ENCODE data around the gene C1orf159. TPM values are rescaled to one million over a fixed set of nuclear protein-coding genes. Genes with fewer than 3 reads are reported as not detected.

Gene C1orf159
- total and polyA plus RNA-seq, 9 of the 15 experiments (the other 6 are each of a cell fraction or from before 2014, with no cell fraction given) = 0.28 to 54.9 (median 10.6) TPM

DNA sequence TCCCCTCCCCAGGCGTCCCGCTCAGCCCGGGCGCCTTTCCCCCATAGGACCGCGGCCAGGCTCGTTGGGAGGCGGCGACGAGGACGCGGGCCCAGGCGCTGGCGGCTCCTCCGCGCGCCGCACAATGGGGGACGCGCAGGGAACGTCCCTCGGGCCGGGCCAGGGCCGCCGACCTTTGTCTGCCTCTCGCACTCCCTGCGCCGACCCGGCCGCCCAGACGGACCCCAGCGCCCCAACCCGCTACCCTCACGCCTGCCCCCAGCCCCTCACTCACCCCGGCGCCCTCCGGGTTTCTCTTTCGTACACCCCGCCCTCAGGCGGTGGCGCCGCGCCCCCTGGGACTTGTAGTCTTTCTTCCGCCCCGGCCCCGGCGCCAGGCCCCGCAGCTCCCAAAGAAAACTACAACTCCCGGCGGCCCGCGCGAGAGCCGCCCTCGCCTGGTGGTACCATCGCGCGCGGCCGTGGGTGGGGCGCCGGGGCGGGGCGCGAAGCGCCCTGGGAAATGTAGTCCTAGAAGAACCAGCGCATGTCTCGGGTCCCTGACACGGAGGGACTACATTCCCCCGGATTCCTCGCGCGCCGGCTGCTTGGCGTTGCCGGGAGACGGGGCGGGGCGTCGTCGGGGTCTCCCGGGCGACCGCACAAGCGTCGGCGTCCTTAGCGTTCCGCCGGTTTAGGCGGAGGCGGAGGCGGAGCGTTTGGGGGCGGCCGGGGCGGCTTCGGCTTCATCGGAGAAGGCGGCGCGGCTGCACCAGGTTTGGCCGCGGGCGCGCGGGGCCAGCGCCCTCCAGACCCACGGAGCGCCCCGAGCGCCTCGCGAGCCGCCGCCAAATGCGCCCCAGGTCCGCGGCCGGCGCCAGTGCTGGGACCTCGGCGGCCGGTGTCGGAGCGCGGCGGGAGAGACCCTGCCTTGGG lies at the start of gene C1orf159 (continued):
- TF ChIP-seq, protein P1, sequence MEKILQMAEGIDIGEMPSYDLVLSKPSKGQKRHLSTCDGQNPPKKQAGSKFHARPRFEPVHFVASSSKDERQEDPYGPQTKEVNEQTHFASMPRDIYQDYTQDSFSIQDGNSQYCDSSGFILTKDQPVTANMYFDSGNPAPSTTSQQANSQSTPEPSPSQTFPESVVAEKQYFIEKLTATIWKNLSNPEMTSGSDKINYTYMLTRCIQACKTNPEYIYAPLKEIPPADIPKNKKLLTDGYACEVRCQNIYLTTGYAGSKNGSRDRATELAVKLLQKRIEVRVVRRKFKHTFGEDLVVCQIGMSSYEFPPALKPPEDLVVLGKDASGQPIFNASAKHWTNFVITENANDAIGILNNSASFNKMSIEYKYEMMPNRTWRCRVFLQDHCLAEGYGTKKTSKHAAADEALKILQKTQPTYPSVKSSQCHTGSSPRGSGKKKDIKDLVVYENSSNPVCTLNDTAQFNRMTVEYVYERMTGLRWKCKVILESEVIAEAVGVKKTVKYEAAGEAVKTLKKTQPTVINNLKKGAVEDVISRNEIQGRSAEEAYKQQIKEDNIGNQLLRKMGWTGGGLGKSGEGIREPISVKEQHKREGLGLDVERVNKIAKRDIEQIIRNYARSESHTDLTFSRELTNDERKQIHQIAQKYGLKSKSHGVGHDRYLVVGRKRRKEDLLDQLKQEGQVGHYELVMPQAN (IDR thresholded peaks at IDR 0.05; ENCODE audit: borderline replicate concordance) = peak; percentile 68; the same call in 1 of the 2 replicates
- TF ChIP-seq ZNF764 (CRISPR knock-in tag; IDR thresholded peaks at IDR 0.05; ENCODE audit: low read depth) (no peak), SRF (CRISPR knock-in tag; IDR thresholded peaks at IDR 0.05) (no peak; a peak in 1 of 4 replicates), RBM34 (IDR thresholded peaks at IDR 0.05; ENCODE audit: borderline replicate concordance, insufficient read depth, low read length) (no peak), PHTF2 (CRISPR knock-in tag; IDR thresholded peaks at IDR 0.05) (no peak), PURB (CRISPR knock-in tag; IDR thresholded peaks at IDR 0.05; ENCODE audit: low read depth) (no peak), RAD51 (IDR thresholded peaks at IDR 0.05; ENCODE audit: borderline replicate concordance, low read depth) (no peak), WHSC1 (IDR thresholded peaks at IDR 0.05; ENCODE audit: low read length) (no peak), L3MBTL2 (IDR thresholded peaks at IDR 0.05) (peak; percentile 81), STAT5A (IDR thresholded peaks at IDR 0.05; ENCODE audit: borderline replicate concordance, low read length) (no peak; the same call in 1 of the 2 replicates), NFYB (IDR thresholded peaks at IDR 0.05; ENCODE audit: extremely low read depth, insufficient read length) (no peak), TBP (optimal IDR thresholded peaks at IDR 0.05; ENCODE audit: low read depth, low read length) (peak; percentile 49), FUS (optimal IDR thresholded peaks at IDR 0.05; ENCODE audit: low read depth, low read length) (no peak)
- TF ChIP-seq, protein P2, sequence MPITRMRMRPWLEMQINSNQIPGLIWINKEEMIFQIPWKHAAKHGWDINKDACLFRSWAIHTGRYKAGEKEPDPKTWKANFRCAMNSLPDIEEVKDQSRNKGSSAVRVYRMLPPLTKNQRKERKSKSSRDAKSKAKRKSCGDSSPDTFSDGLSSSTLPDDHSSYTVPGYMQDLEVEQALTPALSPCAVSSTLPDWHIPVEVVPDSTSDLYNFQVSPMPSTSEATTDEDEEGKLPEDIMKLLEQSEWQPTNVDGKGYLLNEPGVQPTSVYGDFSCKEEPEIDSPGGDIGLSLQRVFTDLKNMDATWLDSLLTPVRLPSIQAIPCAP (CRISPR knock-in tag; IDR thresholded peaks at IDR 0.05; ENCODE audit: borderline replicate concordance) = no peak
- TF ChIP-seq, protein P3, sequence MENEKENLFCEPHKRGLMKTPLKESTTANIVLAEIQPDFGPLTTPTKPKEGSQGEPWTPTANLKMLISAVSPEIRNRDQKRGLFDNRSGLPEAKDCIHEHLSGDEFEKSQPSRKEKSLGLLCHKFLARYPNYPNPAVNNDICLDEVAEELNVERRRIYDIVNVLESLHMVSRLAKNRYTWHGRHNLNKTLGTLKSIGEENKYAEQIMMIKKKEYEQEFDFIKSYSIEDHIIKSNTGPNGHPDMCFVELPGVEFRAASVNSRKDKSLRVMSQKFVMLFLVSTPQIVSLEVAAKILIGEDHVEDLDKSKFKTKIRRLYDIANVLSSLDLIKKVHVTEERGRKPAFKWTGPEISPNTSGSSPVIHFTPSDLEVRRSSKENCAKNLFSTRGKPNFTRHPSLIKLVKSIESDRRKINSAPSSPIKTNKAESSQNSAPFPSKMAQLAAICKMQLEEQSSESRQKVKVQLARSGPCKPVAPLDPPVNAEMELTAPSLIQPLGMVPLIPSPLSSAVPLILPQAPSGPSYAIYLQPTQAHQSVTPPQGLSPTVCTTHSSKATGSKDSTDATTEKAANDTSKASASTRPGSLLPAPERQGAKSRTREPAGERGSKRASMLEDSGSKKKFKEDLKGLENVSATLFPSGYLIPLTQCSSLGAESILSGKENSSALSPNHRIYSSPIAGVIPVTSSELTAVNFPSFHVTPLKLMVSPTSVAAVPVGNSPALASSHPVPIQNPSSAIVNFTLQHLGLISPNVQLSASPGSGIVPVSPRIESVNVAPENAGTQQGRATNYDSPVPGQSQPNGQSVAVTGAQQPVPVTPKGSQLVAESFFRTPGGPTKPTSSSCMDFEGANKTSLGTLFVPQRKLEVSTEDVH (IDR thresholded peaks at IDR 0.05; ENCODE audit: low read depth, partially characterized antibody) = no peak
- TF ChIP-seq, protein P4, sequence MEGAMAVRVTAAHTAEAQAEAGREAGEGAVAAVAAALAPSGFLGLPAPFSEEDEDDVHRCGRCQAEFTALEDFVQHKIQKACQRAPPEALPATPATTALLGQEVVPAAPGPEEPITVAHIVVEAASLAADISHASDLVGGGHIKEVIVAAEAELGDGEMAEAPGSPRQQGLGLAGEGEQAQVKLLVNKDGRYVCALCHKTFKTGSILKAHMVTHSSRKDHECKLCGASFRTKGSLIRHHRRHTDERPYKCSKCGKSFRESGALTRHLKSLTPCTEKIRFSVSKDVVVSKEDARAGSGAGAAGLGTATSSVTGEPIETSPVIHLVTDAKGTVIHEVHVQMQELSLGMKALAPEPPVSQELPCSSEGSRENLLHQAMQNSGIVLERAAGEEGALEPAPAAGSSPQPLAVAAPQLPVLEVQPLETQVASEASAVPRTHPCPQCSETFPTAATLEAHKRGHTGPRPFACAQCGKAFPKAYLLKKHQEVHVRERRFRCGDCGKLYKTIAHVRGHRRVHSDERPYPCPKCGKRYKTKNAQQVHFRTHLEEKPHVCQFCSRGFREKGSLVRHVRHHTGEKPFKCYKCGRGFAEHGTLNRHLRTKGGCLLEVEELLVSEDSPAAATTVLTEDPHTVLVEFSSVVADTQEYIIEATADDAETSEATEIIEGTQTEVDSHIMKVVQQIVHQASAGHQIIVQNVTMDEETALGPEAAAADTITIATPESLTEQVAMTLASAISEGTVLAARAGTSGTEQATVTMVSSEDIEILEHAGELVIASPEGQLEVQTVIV (CRISPR knock-in tag; IDR thresholded peaks at IDR 0.05; ENCODE audit: borderline replicate concordance) = peak; percentile 90
- TF ChIP-seq, protein P5, sequence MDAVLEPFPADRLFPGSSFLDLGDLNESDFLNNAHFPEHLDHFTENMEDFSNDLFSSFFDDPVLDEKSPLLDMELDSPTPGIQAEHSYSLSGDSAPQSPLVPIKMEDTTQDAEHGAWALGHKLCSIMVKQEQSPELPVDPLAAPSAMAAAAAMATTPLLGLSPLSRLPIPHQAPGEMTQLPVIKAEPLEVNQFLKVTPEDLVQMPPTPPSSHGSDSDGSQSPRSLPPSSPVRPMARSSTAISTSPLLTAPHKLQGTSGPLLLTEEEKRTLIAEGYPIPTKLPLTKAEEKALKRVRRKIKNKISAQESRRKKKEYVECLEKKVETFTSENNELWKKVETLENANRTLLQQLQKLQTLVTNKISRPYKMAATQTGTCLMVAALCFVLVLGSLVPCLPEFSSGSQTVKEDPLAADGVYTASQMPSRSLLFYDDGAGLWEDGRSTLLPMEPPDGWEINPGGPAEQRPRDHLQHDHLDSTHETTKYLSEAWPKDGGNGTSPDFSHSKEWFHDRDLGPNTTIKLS (IDR thresholded peaks at IDR 0.05; ENCODE audit: borderline replicate concordance, low read depth) = peak; percentile 97
